Measurements from ENCODE around the gene TLE6.
"Not testable (repeated sequence)": the region's sequence is repeated elsewhere in the genome, so short reads cannot be mapped to it uniquely, and the experiment has no call there.

The TLE6 gene

GRCh38 chr19:2974342-2975041 lies 2.9 kb upstream of the TLE6 start:
- no peak for DNase-seq

- no peak for DNase-seq
Measured at GRCh38 chr19:2976609-2977000, 759 bp upstream of the TLE6 start.

- no peak for DNase-seq
Measured at GRCh38 chr19:2977746-2978138, 378 bp downstream of the TLE6 start.

GRCh38 chr19:2978166-2978767 lies 903 bp downstream of the TLE6 start:
- no peak for DNase-seq

- DNase-seq = no peak
Measured at GRCh38 chr19:2978772-2979171, 1.4 kb downstream of the TLE6 start.

GRCh38 chr19:2981898-2982297 lies 4.5 kb downstream of the TLE6 start:
- no peak for DNase-seq

- DNase-seq = no peak
Measured at GRCh38 chr19:2982561-2982960, 5.2 kb downstream of the TLE6 start.

GRCh38 chr19:2982983-2983350 lies 5.6 kb downstream of the TLE6 start:
- peak; percentile 94 to 95 for DNase-seq

- DNase-seq = peak; percentile 92 to 97
Measured at GRCh38 chr19:2983351-2984214, 6.2 kb downstream of the TLE6 start.

GRCh38 chr19:2984215-2984528 lies 6.8 kb downstream of the TLE6 start:
- no peak for DNase-seq

- peak in 1 of 2 experiments; percentile 35 for DNase-seq
Measured at GRCh38 chr19:2986951-2987524, 9.7 kb downstream of the TLE6 start.

- DNase-seq = no peak
Measured at GRCh38 chr19:2987797-2988196, 10.4 kb downstream of the TLE6 start.

GRCh38 chr19:2988568-2988967 lies 11.2 kb downstream of the TLE6 start:
- no peak for DNase-seq

- no peak for DNase-seq
Measured at GRCh38 chr19:2989236-2989946, 12.0 kb downstream of the TLE6 start.

- not testable (repeated sequence) for DNase-seq
Measured at GRCh38 chr19:2992333-2992732, 15.0 kb downstream of the TLE6 start.

GRCh38 chr19:2992958-2993357 lies 15.6 kb downstream of the TLE6 start:
- no peak for DNase-seq

GRCh38 chr19:2993579-2993978 lies 16.2 kb downstream of the TLE6 start:
- no peak for DNase-seq

GRCh38 chr19:2994588-2995131 lies 17.3 kb downstream of the TLE6 start:
- DNase-seq = no peak

- no peak for DNase-seq
Measured at GRCh38 chr19:2997720-2998119, 20.4 kb downstream of the TLE6 start.

GRCh38 chr19:2998642-2999041 lies 21.3 kb downstream of the TLE6 start:
- no peak for DNase-seq

GRCh38 chr19:3001235-3001800 lies 24.0 kb downstream of the TLE6 start:
- DNase-seq = no peak

- DNase-seq = no peak
Measured at GRCh38 chr19:3003046-3003445, 25.7 kb downstream of the TLE6 start.

All from NCI-H2081 (cell line).